ENCODE results near the gene RBM20.

The RBM20 gene

DNA sequence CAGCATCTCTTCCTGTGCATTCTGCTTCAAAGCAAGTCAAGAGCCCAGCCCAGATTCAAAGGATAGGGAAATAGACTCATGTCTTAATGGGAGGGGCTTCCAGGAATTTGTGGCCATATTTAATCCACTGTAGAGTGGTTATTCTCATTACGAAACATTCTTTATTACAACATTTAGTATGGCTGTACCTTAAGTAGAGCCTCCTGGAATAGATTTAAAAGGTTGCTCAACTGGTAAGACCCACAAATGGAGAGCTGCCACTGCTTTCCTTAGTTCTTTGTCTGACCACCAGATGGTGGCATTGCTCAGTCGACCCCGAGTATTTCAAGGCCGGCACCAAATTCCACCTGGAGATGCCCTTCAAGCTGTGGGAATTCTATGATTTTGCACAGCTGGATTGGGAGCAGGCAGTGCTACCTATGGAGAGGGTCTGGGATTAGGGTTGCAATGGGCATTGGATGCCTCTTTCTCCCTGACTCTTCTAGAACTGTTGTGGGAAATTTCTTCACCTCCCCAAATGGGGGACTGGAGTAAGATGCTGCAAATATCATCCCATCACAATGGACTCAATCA is 102.2 kb downstream of the RBM20 start:
- Histone ChIP-seq H3K36me3 (ENCODE audit: control insufficient read depth, insufficient read depth, low read length) (no peaks in the 10 kb centered on the region), H2AFZ (no peak overlapping the region), H3K4me3 (ENCODE audit: low read depth, low read length) (no peak overlapping the region), H3K9me3 (ENCODE audit: control insufficient read depth, low read length) (no peaks in the 10 kb centered on the region), H3K27ac (no peak overlapping the region), H3K4me1 (peaks cover 3% of the 10 kb centered on the region), H3K4me2 (ENCODE audit: low read length) (no peak overlapping the region), H3K79me2 (no peaks in the 10 kb centered on the region), H3K9ac (no peak overlapping the region), H3K27me3 (ENCODE audit: control insufficient read depth, insufficient read depth, low read length) (no peaks in the 10 kb centered on the region)
- TF ChIP-seq, protein P1, sequence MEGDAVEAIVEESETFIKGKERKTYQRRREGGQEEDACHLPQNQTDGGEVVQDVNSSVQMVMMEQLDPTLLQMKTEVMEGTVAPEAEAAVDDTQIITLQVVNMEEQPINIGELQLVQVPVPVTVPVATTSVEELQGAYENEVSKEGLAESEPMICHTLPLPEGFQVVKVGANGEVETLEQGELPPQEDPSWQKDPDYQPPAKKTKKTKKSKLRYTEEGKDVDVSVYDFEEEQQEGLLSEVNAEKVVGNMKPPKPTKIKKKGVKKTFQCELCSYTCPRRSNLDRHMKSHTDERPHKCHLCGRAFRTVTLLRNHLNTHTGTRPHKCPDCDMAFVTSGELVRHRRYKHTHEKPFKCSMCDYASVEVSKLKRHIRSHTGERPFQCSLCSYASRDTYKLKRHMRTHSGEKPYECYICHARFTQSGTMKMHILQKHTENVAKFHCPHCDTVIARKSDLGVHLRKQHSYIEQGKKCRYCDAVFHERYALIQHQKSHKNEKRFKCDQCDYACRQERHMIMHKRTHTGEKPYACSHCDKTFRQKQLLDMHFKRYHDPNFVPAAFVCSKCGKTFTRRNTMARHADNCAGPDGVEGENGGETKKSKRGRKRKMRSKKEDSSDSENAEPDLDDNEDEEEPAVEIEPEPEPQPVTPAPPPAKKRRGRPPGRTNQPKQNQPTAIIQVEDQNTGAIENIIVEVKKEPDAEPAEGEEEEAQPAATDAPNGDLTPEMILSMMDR (IDR thresholded peaks at IDR 0.05) = peak; percentile 93

DNA sequence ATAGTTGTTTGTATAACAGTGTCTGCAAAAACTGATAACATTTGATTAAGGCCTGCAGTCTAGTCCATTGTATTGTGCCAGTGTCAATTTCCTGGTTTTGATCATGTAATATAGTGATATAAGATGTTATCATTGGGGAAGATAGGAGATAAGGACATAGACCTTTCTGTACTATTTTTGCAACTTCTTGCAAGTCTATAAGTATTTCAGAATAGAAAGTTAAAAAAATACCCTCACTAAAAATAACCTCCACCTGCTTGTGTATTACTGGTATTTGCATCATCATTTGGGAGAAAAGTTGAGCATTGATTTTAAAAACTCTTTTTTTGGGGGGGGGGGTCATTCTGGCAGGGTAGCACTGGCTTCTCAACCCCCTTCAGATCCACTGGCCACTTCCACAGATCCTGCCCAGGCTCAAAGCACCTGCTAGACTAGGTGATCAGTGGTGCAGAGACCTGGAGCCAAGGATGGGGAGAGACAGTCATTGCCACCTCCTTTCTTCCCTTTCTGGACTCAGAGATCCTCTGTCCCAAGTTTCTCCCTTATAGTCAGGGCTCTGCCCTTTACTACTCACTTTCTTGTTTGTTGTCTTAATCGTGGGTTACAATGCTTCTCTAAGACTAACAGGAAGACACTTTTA is 103.0 kb downstream of the RBM20 start:
- Histone ChIP-seq H3K4me2 (ENCODE audit: low read length) (no peak overlapping the region), H3K27me3 (ENCODE audit: control insufficient read depth, insufficient read depth, low read length) (no peaks in the 10 kb centered on the region), H2AFZ (no peak overlapping the region), H3K9ac (no peak overlapping the region), H3K9me3 (ENCODE audit: control insufficient read depth, low read length) (no peaks in the 10 kb centered on the region), H3K79me2 (no peaks in the 10 kb centered on the region), H3K4me3 (ENCODE audit: low read depth, low read length) (no peak overlapping the region), H3K4me1 (peaks cover 3% of the 10 kb centered on the region), H3K27ac (no peak overlapping the region), H3K36me3 (ENCODE audit: control insufficient read depth, insufficient read depth, low read length) (no peaks in the 10 kb centered on the region)
- TF ChIP-seq, protein P1 (IDR thresholded peaks at IDR 0.05) = no peak

DNA sequence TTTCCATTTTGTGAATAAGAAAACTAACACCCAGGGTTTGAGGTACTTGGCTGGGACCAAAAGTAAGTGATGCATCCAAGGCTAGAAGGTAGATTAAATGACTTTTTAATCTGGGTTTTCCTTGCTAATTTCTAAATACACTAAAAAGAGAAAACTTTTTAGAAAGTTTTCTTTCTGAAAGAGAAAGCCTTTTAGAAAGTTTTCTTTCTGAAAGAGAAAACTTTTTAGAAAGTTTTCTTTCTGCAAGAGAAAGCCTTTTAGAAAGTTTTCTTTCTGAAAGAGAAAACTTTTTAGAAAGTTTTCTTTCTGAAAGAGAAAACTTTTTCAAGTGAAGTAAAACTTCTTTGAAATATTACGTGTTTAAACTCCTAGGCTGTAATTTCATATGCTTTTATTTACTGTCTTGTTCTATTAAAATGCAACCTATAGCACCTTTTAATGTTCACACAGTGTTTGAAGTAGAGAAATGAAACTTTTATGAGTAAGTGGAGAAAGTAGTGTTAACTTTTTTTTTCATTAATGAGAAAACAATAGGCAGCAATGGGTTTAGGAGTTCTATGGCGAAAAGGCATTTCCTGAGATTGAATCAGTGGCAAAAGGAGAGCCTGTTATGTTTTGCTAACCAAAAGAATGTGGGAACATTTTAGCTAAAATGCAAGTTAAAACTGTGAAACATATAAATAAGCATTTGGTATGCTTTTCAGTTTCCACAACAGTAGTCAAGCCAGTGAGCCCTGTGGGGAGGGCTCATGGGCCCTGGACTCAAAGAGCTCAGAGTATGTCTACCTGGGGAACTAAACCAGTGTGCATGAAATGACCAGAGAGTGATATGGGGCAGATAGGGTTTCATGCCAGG is 103.7 kb downstream of the RBM20 start:
- Histone ChIP-seq H3K4me3 (ENCODE audit: low read depth, low read length) (peak overlapping the region; percentile 23), H3K27me3 (ENCODE audit: control insufficient read depth, insufficient read depth, low read length) (no peaks in the 10 kb centered on the region), H3K4me1 (peaks cover 3% of the 10 kb centered on the region), H2AFZ (no peak overlapping the region), H3K79me2 (no peaks in the 10 kb centered on the region), H3K9ac (no peak overlapping the region), H3K27ac (no peak overlapping the region), H3K9me3 (ENCODE audit: control insufficient read depth, low read length) (no peaks in the 10 kb centered on the region), H3K4me2 (ENCODE audit: low read length) (peak overlapping the region; percentile 33), H3K36me3 (ENCODE audit: control insufficient read depth, insufficient read depth, low read length) (no peaks in the 10 kb centered on the region)
- TF ChIP-seq, protein P1 (IDR thresholded peaks at IDR 0.05) = no peak

DNA sequence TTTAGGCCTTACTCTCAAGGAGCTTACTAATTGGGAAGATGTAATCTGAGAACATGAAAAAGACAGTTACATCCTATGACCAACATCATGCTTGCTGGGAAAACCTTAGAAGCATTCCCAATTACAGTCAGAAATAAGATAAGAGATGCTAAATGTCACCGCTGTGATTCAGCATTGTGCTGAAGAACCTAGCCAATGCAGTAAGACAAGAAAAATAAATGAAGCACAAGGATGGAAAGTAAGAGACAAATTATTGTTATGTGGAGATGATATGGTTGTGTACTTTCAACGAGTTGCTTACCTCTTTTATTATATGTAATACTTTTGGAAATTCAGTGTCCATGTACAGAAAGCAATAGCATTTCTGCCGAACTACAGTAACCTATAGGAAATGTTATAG is 104.8 kb downstream of the RBM20 start:
- Histone ChIP-seq H3K9ac (no peak overlapping the region), H3K9me3 (ENCODE audit: control insufficient read depth, low read length) (no peaks in the 10 kb centered on the region), H3K4me1 (peaks cover 3% of the 10 kb centered on the region), H3K36me3 (ENCODE audit: control insufficient read depth, insufficient read depth, low read length) (no peaks in the 10 kb centered on the region), H3K4me2 (ENCODE audit: low read length) (no peak overlapping the region), H3K4me3 (ENCODE audit: low read depth, low read length) (no peak overlapping the region), H3K27me3 (ENCODE audit: control insufficient read depth, insufficient read depth, low read length) (no peaks in the 10 kb centered on the region), H3K79me2 (no peaks in the 10 kb centered on the region), H3K27ac (no peak overlapping the region), H2AFZ (no peak overlapping the region)
- TF ChIP-seq, protein P1 (IDR thresholded peaks at IDR 0.05) = no peak

Measured in parathyroid adenoma (tissue), 2 donors.